Erythroblast (primary cell): ENCODE results near the gene VKORC1L1.

Experiments
- GATA1 ChIP-seq: IDR thresholded peaks from 2 replicates; pipeline ENCODE4 v1.6.1; 2011; ENCODE audit warnings: low read depth, mild to moderate bottlenecking, control low read depth, low read length, moderate library complexity
- POLR2A ChIP-seq: IDR thresholded peaks from 2 replicates; pipeline ENCODE4 v1.6.1; 2011; ENCODE audit warnings: mild to moderate bottlenecking, low read length

- TF ChIP-seq POLR2A = no peak
- no peak for TF ChIP-seq GATA1
Measured at GRCh38 chr7:65839846-65840245, 33.0 kb upstream of the VKORC1L1 start.
